HUES48 (cell line): Measurements from ENCODE around the gene DCPS.
A peak's percentile ranks its signal among the peaks of the same experiment; 100 is the strongest.

ENCODE experiments used
- H3K27ac ChIP-seq: one replicate; pipeline ENCODE4 v1.7.0; 2013; ENCODE audit warnings: low read depth, low read length, inconsistent platforms
- H3K27me3 ChIP-seq: 2 replicates; pipeline ENCODE4 v1.6.1; 2013; ENCODE audit warnings: mild to moderate bottlenecking, low read length; ENCODE audit not compliant: control insufficient read depth, insufficient read depth
- H3K36me3 ChIP-seq: 2 replicates; pipeline ENCODE4 v1.6.1; 2013; ENCODE audit warnings: low read length; ENCODE audit not compliant: control insufficient read depth, insufficient read depth
- H3K4me1 ChIP-seq: 2 replicates; pipeline ENCODE4 v1.6.1; 2013; ENCODE audit warnings: mild to moderate bottlenecking, low read length; ENCODE audit not compliant: control insufficient read depth, insufficient read depth
- H3K4me3 ChIP-seq: 2 replicates; pipeline ENCODE4 v1.5.1; 2013; ENCODE audit warnings: mild to moderate bottlenecking, low read depth, low read length
- H3K9ac ChIP-seq: 2 replicates; pipeline ENCODE4 v1.6.1; 2013; ENCODE audit warnings: mild to moderate bottlenecking, low read depth, low read length, moderate library complexity
- H3K9me3 ChIP-seq: 2 replicates; pipeline ENCODE4 v1.6.1; 2013; ENCODE audit warnings: low read length; ENCODE audit not compliant: control insufficient read depth, insufficient read depth

DCPS gene

DNA sequence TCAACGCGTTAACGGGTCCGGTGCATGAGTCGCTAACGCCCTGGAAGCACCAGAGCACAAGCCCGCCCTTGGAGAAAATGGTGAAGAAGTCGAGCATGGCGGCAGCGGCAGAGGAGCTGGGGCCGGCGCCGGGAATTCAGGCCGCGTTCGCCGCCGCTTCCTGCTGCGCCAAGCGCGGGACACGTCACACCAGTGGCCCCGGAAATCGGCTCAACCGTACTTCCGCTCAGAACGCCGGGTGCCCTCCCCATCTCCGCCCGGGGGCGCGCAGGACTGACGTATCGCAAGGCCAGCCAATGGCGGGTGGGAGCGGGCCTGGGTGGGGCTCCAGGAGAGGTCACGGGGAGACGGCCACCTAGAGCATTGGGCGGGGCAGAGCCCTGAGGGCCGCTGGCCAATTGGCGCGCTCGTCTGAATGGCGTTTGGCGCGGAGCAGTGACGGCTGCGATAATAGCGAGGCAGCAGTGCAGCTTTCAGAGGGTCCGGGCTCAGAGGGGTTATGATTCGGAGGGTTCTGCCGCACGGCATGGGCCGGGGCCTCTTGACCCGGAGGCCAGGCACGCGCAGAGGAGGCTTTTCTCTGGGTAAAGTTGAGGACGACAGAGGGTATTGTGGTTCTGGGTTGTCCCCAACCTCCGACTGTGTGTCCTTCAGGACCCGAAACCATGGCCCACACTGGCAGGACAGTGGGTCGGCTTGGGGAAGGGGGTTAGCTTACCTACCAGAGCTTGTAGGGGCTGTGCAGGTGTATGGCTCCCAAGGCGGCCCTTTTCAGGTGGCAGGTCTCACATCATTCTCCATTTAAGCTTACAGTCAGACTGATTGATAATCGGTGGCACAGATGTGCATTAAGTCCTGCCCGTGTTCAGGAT, 34.9 kb upstream of the DCPS start, which contains the start of the genes FOXRED1 and SRPRA:
Gene FOXRED1 (plus strand): TSS at position 447 of the 872 bp plus-strand sequence. CDS start 53 bp downstream, at position 500.
Gene SRPRA (minus strand): TSS at position 188 of the 872 bp plus-strand sequence. CDS start 91 bp downstream, at position 97.
- H3K9ac ChIP-seq, result peak within 1 kb of the TSS; percentile 97
- peak within 1 kb of the TSS; percentile 96 for H3K4me3 ChIP-seq
- H3K4me1 ChIP-seq, result peaks cover 3% of the 10 kb centered on the region; the same call in 1 of the 2 replicates
- H3K36me3 ChIP-seq, result peaks cover 61% of the 10 kb centered on the region
- peak within 1 kb of the TSS; percentile 97 for H3K27ac ChIP-seq
- H3K9me3 ChIP-seq, result no peaks in the 10 kb centered on the region
- no peaks in the 10 kb centered on the region for H3K27me3 ChIP-seq

DNA sequence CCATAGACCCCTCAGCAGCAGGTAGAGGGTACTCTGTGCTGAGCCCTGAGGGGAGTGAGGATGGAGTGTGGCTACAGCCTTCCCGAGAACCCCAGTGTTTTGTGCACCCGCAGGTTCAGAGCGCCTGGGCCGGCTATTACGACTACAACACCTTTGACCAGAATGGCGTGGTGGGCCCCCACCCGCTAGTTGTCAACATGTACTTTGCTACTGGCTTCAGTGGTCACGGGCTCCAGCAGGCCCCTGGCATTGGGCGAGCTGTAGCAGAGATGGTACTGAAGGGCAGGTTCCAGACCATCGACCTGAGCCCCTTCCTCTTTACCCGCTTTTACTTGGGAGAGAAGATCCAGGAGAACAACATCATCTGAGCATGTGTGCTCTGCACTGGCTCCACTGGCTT, 26.5 kb upstream of the DCPS start:
- Histone ChIP-seq H3K4me3 (no peak overlapping the region), H3K27me3 (peaks cover 10% of the 10 kb centered on the region; the same call in 1 of the 2 replicates), H3K9me3 (no peaks in the 10 kb centered on the region), H3K27ac (no peak overlapping the region), H3K4me1 (peaks cover 5% of the 10 kb centered on the region; the same call in 1 of the 2 replicates), H3K36me3 (peaks cover 53% of the 10 kb centered on the region), H3K9ac (no peak overlapping the region)

- H3K9me3 ChIP-seq, result no peaks in the 10 kb centered on the region
- no peak overlapping the region for H3K9ac ChIP-seq
- H3K36me3 ChIP-seq, result peaks cover 48% of the 10 kb centered on the region
- H3K4me1 ChIP-seq, result peaks cover 6% of the 10 kb centered on the region; the same call in 1 of the 2 replicates
- H3K4me3 ChIP-seq, result no peak overlapping the region
- peaks cover 10% of the 10 kb centered on the region; the same call in 1 of the 2 replicates for H3K27me3 ChIP-seq
- H3K27ac ChIP-seq, result no peak overlapping the region
These were observed 26.1 kb upstream of the DCPS start for GRCh38 chr11:126277780-126278179.

DNA sequence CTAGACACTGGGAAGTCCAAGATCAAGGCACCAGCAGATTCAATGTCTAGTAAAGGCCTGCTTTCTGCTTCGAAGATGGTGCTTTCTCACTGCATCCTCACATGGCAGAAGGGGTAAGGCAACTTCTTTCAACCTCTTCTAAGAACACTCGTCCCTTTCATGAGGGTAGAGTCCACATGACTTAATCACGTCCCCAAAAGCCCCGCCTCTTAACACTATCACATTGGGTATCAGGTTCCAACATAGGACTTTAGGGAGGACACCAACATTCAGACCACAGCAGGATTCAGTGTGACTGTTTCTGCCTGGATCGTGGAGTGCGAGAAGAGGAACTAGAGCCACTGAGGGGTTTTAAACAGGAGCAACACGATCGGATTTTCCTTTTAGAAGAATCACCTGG, 24.7 kb upstream of the DCPS start:
- H3K4me1 ChIP-seq, result peaks cover 11% of the 10 kb centered on the region; the same call in 1 of the 2 replicates
- H3K27me3 ChIP-seq, result peaks cover 16% of the 10 kb centered on the region; the same call in 1 of the 2 replicates
- no peak overlapping the region for H3K4me3 ChIP-seq
- H3K9ac ChIP-seq, result no peak overlapping the region
- H3K9me3 ChIP-seq, result no peaks in the 10 kb centered on the region
- peaks cover 34% of the 10 kb centered on the region for H3K36me3 ChIP-seq
- H3K27ac ChIP-seq, result no peak overlapping the region

- no peaks in the 10 kb centered on the region for H3K9me3 ChIP-seq
- H3K27ac ChIP-seq, result no peak overlapping the region
- no peak overlapping the region for H3K4me3 ChIP-seq
- H3K9ac ChIP-seq, result no peak overlapping the region
- peaks cover 22% of the 10 kb centered on the region for H3K36me3 ChIP-seq
- peaks cover 11% of the 10 kb centered on the region; the same call in 1 of the 2 replicates for H3K4me1 ChIP-seq
- peaks cover 16% of the 10 kb centered on the region; the same call in 1 of the 2 replicates for H3K27me3 ChIP-seq
These were observed 23.3 kb upstream of the DCPS start for GRCh38 chr11:126280595-126280994.

DNA sequence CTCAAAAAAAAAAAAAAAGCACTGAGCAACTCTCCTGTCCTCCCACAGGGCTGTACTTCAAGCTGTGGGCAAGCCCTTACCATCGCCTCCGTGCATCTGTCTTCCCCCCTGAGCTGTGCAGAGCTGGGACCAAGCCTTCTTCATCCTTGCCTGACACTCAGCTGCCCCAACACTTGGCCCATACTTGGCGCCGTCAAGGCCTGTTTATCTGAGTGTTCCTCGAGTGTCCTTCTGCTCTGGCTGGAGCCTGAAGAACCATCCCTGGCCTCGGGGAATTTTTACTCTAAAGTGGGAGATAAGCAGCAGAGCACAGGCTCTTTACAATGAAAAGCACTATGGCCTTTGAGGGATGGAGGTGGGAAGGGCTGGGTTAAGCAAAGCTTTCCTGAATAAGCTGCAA, 22.6 kb upstream of the DCPS start:
- peaks cover 11% of the 10 kb centered on the region; the same call in 1 of the 2 replicates for H3K4me1 ChIP-seq
- H3K27ac ChIP-seq, result no peak overlapping the region
- no peaks in the 10 kb centered on the region for H3K9me3 ChIP-seq
- H3K36me3 ChIP-seq, result peaks cover 17% of the 10 kb centered on the region
- H3K4me3 ChIP-seq, result no peak overlapping the region
- peaks cover 16% of the 10 kb centered on the region; the same call in 1 of the 2 replicates for H3K27me3 ChIP-seq
- no peak overlapping the region for H3K9ac ChIP-seq

GRCh38 chr11:126281666-126282175, 22.1 kb upstream of the DCPS start:
- H3K9ac ChIP-seq, result no peak overlapping the region
- H3K36me3 ChIP-seq, result peaks cover 17% of the 10 kb centered on the region
- H3K4me3 ChIP-seq, result no peak overlapping the region; the same call in 1 of the 2 replicates
- H3K4me1 ChIP-seq, result peaks cover 11% of the 10 kb centered on the region; the same call in 1 of the 2 replicates
- peaks cover 16% of the 10 kb centered on the region; the same call in 1 of the 2 replicates for H3K27me3 ChIP-seq
- no peaks in the 10 kb centered on the region for H3K9me3 ChIP-seq
- H3K27ac ChIP-seq, result no peak overlapping the region

DNA sequence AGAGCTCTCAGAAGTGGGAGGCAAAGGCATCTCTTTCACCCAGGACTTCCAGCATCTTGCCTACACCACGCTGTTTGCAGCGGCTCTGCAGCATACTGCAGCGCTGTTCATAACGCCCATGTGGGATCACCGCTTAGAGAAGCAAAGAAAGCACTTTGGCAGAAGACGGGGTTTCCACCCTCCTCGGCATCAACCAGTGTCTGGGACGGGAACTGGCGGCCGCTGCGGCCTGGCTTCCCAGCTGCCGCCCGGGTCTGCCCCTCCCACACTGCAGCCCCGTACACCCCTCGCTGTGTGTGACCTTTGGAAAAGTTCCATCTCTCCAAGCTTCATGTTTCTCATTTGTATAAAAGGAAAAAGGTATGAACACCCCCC, 21.5 kb upstream of the DCPS start:
- H3K27me3 ChIP-seq, result peaks cover 16% of the 10 kb centered on the region; the same call in 1 of the 2 replicates
- peak overlapping the region; percentile 83 for H3K4me3 ChIP-seq
- no peak overlapping the region for H3K27ac ChIP-seq
- peaks cover 11% of the 10 kb centered on the region; the same call in 1 of the 2 replicates for H3K4me1 ChIP-seq
- peaks cover 11% of the 10 kb centered on the region for H3K36me3 ChIP-seq
- H3K9ac ChIP-seq, result peak overlapping the region; percentile 47; the same call in 1 of the 2 replicates
- H3K9me3 ChIP-seq, result no peaks in the 10 kb centered on the region

- Histone ChIP-seq H3K27me3 (peaks cover 16% of the 10 kb centered on the region; the same call in 1 of the 2 replicates), H3K9me3 (no peaks in the 10 kb centered on the region), H3K4me3 (peak within 1 kb of the TSS; percentile 83), H3K4me1 (peaks cover 11% of the 10 kb centered on the region; the same call in 1 of the 2 replicates), H3K9ac (peak within 1 kb of the TSS; percentile 53), H3K36me3 (peaks cover 4% of the 10 kb centered on the region), H3K27ac (peak within 1 kb of the TSS; percentile 57)
These were observed 20.9 kb upstream of the DCPS start, which contains the start of gene TIRAP for GRCh38 chr11:126282736-126283591. Gene TIRAP, plus strand, starts transcription at chr11:126283093. Its CDS starts 7,802 bp downstream, at chr11:126290895.

DNA sequence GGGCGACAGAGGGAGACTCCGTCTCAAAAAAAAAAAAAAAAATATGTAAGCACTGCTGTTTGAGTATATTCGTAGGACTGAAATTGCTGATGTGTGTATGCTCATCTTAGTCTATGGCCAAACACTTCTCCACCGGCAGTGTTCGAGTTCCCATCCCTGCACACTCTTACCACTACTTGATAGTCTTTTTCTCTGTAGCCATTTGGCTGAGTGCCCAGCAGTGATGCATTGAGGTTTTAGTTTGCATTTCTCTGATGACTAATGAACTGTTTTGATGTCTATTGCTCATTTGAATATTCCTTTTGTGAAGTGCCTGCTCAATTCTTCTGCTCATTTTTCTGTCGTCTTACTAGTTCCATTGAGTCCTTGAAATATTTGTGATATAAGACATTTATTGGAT, 19.0 kb upstream of the DCPS start:
- H3K27me3 ChIP-seq, result peaks cover 16% of the 10 kb centered on the region; the same call in 1 of the 2 replicates
- no peak overlapping the region for H3K9ac ChIP-seq
- no peak overlapping the region for H3K27ac ChIP-seq
- H3K4me3 ChIP-seq, result no peak overlapping the region
- peaks cover 4% of the 10 kb centered on the region; the same call in 1 of the 2 replicates for H3K36me3 ChIP-seq
- H3K9me3 ChIP-seq, result no peaks in the 10 kb centered on the region
- H3K4me1 ChIP-seq, result peaks cover 11% of the 10 kb centered on the region; the same call in 1 of the 2 replicates
